IPS-20b (cell line): ENCODE results near the gene ITSN1.
"Not testable (repeated sequence)": the region's sequence is repeated elsewhere in the genome, so short reads cannot be mapped to it uniquely, and the experiment has no call there.

Experiments
- H3K27ac ChIP-seq: one replicate; pipeline ENCODE4 v1.5.1; 2013; ENCODE audit warnings: low read length
- H3K27me3 ChIP-seq: 2 replicates; pipeline ENCODE4 v1.6.1; 2013; ENCODE audit warnings: mild to moderate bottlenecking, low read length, inconsistent platforms; ENCODE audit not compliant: insufficient read depth
- H3K36me3 ChIP-seq: 2 replicates; pipeline ENCODE4 v1.6.1; 2013; ENCODE audit warnings: low read depth, mild to moderate bottlenecking, inconsistent platforms, low read length, moderate library complexity; ENCODE audit not compliant: insufficient read depth
- H3K4me1 ChIP-seq: 2 replicates; pipeline ENCODE4 v1.6.1; 2013; ENCODE audit warnings: mild to moderate bottlenecking, control low read depth, inconsistent platforms, low read length, moderate library complexity; ENCODE audit not compliant: insufficient read depth
- H3K4me3 ChIP-seq: 2 replicates; pipeline ENCODE4 v1.5.1; 2013; ENCODE audit warnings: mild to moderate bottlenecking, low read length, inconsistent platforms
- H3K9ac ChIP-seq: 2 replicates; pipeline ENCODE4 v1.6.1; 2013; ENCODE audit warnings: low read depth, mild to moderate bottlenecking, inconsistent platforms, low read length, moderate library complexity
- H3K9me3 ChIP-seq: 2 replicates; pipeline ENCODE4 v1.6.1; 2013; ENCODE audit warnings: mild to moderate bottlenecking, low read depth, low read length, inconsistent platforms; ENCODE audit not compliant: insufficient read depth

The ITSN1 gene

DNA sequence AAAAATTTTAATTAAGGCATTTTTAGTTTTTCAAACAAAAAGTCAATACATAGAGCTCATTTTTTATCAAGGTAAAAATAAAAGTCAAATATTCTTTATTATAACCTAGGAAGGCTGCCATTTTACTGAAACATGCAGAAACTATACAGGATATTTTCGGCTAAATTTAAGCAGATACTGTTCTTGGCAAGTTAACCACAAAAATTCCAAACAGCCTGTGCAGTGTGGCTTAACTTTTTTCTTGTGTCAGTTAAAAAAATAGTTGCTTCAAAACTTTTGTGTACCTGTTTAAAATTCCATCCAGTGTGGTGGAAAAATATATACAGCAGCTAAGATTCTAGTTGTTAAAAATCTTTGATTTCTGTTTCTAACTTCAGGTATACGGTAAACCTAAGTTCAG, 138.3 kb downstream of the ITSN1 start:
- H3K27me3 ChIP-seq = no peaks in the 10 kb centered on the region
- H3K36me3 ChIP-seq = peaks cover 86% of the 10 kb centered on the region
- no peak overlapping the region for H3K4me3 ChIP-seq
- peaks cover 5% of the 10 kb centered on the region; the same call in 1 of the 2 replicates for H3K9me3 ChIP-seq
- no peak overlapping the region for H3K9ac ChIP-seq
- H3K4me1 ChIP-seq = no peaks in the 10 kb centered on the region
- H3K27ac ChIP-seq = no peak overlapping the region

- no peaks in the 10 kb centered on the region for H3K4me1 ChIP-seq
- H3K27ac ChIP-seq = no peak overlapping the region
- H3K9ac ChIP-seq = no peak overlapping the region
- H3K9me3 ChIP-seq = peaks cover 5% of the 10 kb centered on the region; the same call in 1 of the 2 replicates
- no peaks in the 10 kb centered on the region for H3K27me3 ChIP-seq
- H3K36me3 ChIP-seq = peaks cover 86% of the 10 kb centered on the region
- H3K4me3 ChIP-seq = no peak overlapping the region
Measured at GRCh38 chr21:33781121-33781520, 138.8 kb downstream of the ITSN1 start.

DNA sequence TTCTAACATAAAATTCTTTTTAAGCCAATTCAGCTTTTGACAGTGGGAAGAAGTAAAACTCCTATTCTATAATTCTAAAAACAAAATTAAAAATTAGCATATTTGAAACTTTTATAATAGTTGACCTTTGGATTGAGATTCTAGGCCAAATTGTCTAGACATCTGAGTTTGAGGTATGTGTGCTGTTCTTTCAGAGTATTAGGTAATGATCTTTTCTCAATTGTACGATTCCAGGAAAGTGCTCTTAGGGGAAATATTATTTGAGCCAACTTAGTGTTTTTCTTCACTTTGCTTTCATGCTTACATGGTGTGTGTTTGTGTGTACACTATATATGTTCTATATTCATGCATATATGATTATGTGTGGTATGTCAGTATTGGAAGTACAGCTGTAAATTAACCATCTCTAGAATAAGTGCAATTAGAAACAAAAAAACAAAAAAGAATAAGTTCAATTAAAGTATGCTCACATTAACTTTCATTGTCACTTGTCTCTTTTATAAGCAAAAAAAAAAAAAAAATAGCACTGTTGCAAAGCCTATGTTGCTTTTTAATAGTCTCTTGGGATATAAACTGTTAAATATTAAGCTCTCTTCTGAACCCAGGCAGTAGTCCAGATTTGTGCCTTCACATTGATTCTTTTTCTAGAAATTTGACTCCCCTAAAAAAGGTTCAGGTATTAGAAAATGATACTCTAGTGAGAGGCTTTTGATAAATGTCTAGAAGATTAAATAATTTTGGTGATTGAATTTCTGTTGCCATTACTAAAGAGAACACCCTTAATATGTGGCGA, 141.1 kb downstream of the ITSN1 start:
- no peaks in the 10 kb centered on the region for H3K9me3 ChIP-seq
- H3K4me3 ChIP-seq = no peak overlapping the region
- H3K9ac ChIP-seq = no peak overlapping the region
- peaks cover 85% of the 10 kb centered on the region for H3K36me3 ChIP-seq
- H3K27ac ChIP-seq = no peak overlapping the region
- no peaks in the 10 kb centered on the region for H3K4me1 ChIP-seq
- no peaks in the 10 kb centered on the region for H3K27me3 ChIP-seq

DNA sequence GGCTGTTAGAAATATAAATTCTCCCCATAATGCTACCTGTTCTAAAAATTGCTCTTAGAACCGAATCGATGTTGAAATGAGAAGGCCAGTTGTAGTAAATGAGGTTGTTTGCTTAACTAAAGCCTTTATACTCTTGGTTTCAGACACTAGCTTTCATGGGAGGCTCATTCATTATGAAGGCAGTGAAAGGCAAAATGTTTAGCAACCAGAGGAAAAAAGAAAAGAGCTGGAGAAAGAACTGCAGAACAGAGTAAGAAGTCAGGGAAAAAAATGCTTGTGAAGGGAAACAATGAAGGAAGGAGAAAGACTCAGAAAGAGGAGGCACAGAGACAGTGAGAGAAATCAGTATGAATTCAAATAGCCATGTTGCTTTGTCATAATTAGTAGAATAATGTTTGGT, 145.1 kb downstream of the ITSN1 start:
- no peaks in the 10 kb centered on the region for H3K9me3 ChIP-seq
- no peak overlapping the region for H3K4me3 ChIP-seq
- H3K4me1 ChIP-seq = no peaks in the 10 kb centered on the region
- no peak overlapping the region for H3K9ac ChIP-seq
- H3K27ac ChIP-seq = no peak overlapping the region
- H3K36me3 ChIP-seq = peaks cover 60% of the 10 kb centered on the region
- H3K27me3 ChIP-seq = no peaks in the 10 kb centered on the region

- not testable (repeated sequence) for H3K27me3 ChIP-seq, H3K9me3 ChIP-seq, H3K4me3 ChIP-seq, H3K9ac ChIP-seq, H3K4me1 ChIP-seq, H3K27ac ChIP-seq
- H3K36me3 ChIP-seq = peaks cover 54% of the 10 kb centered on the region
Measured at GRCh38 chr21:33788438-33788837, 146.1 kb downstream of the ITSN1 start.

DNA sequence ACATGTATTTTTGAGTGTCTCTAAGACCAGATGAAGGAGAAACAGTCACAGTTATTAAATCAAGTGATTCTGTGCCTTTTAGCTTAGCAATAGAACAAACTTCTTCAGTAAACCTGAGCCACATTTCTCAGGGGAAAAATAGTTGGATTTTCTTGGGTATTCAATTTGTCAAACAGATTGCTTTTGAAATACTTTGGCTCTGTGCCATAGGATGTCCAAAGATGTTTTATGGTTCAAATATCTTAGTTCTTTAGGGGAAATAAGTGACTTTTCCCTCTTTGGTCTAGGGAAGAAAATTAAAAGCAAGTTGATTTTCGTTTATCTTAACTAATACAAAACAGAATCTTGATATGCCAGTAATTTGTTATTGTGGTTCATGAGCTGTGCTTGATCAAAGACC, 147.4 kb downstream of the ITSN1 start:
- no peak overlapping the region for H3K9ac ChIP-seq
- H3K27ac ChIP-seq = no peak overlapping the region
- H3K27me3 ChIP-seq = no peaks in the 10 kb centered on the region
- no peak overlapping the region for H3K4me3 ChIP-seq
- peaks cover 44% of the 10 kb centered on the region for H3K36me3 ChIP-seq
- no peaks in the 10 kb centered on the region for H3K9me3 ChIP-seq
- H3K4me1 ChIP-seq = peaks cover 10% of the 10 kb centered on the region

DNA sequence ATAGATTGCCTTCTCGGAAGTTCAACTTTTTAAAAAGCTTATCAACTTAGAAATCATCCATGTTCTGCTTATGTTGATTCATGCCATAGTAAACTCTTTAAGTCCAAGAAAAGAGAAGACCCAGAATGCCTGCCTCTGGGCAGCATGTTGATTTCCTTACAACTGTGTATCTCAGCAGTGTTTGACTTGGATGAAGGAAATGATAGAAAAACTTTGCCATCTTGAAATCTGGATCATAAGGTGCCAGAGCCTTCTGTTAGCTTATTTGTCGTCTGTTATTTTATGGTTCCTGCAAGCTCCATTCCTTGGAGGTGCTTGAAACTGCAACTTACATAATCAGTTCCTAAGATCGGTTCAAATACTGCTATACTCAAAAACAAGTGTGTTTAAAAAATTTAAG, 148.8 kb downstream of the ITSN1 start:
- Histone ChIP-seq H3K27ac (no peak overlapping the region), H3K4me1 (peaks cover 11% of the 10 kb centered on the region), H3K27me3 (no peaks in the 10 kb centered on the region)

DNA sequence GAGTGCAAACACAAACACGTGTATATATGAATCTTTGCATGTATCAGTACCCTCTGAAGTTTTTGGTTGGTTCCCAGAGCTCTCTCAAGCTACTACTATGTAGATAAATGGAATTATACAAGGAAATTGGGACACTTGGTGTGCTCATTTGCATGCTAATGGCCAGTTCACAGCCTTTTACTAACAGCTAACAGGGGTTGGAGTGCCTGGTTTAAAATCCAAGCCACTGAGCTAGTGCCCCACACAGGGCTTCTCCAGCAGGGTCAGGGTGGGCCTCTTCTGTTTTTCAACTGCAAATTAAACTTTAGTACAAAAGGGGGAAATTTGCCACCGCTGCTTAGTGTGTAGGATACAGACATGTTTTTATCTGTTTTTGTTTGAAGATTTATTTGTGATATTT, 152.3 kb downstream of the ITSN1 start:
- H3K9ac ChIP-seq = no peak overlapping the region
- H3K9me3 ChIP-seq = no peaks in the 10 kb centered on the region
- H3K4me3 ChIP-seq = peak overlapping the region; percentile 2; the same call in 1 of the 2 replicates
- peaks cover 11% of the 10 kb centered on the region for H3K4me1 ChIP-seq
- H3K36me3 ChIP-seq = peaks cover 40% of the 10 kb centered on the region
- H3K27ac ChIP-seq = no peak overlapping the region
- no peaks in the 10 kb centered on the region for H3K27me3 ChIP-seq

More for the DNA sequence above, 148.8 kb downstream of the ITSN1 start:
- peaks cover 30% of the 10 kb centered on the region for H3K36me3 ChIP-seq
- H3K4me3 ChIP-seq = no peak overlapping the region
- H3K9me3 ChIP-seq = no peaks in the 10 kb centered on the region
- no peak overlapping the region for H3K9ac ChIP-seq

GRCh38 chr21:33797565-33797964, 155.3 kb downstream of the ITSN1 start:
- H3K4me1 ChIP-seq = peaks cover 17% of the 10 kb centered on the region
- no peak overlapping the region for H3K27ac ChIP-seq
- H3K4me3 ChIP-seq = no peak overlapping the region
- H3K27me3 ChIP-seq = no peaks in the 10 kb centered on the region
- H3K36me3 ChIP-seq = peaks cover 48% of the 10 kb centered on the region
- no peaks in the 10 kb centered on the region for H3K9me3 ChIP-seq
- no peak overlapping the region for H3K9ac ChIP-seq

- Histone ChIP-seq H3K36me3 (peaks cover 52% of the 10 kb centered on the region), H3K4me1 (peaks cover 9% of the 10 kb centered on the region; the same call in 1 of the 2 replicates), H3K9ac (no peak overlapping the region)
Measured at GRCh38 chr21:33799378-33800090, 157.2 kb downstream of the ITSN1 start.

DNA sequence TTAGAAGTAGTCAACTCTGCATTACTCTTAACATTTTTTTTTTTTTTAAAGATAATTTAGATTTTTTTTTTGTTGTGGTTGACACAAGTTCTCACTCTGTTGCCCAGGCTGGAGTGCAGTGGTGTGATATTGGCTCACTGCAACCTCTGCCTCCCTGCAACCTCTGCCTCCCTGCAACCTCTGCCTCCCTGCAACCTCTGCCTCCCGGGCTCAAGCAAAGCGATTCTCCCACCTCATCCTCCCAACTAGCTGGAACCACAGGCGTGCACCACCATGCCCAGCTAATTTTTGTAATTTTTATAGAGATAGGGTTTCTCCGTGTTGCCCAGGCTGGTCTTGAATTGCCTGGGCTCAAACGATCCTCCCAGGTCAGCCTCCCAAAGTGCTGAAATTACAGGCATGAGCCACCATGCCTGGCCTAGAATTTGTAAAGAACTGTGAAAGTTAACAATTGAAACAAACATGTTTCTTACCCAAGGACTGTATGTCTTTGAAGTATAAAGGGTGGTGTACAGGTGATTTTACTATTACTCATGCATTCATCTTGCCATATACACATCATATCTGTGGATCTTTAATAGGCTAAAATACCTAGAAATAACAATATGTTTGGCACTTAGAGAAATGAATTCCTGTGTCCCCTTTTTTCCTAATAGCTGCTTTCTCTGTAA, 158.6 kb downstream of the ITSN1 start:
- H3K4me1 ChIP-seq = peaks cover 6% of the 10 kb centered on the region; the same call in 1 of the 2 replicates
- no peaks in the 10 kb centered on the region for H3K27me3 ChIP-seq
- no peaks in the 10 kb centered on the region for H3K9me3 ChIP-seq
- peaks cover 52% of the 10 kb centered on the region for H3K36me3 ChIP-seq
- no peak overlapping the region for H3K4me3 ChIP-seq
- H3K9ac ChIP-seq = no peak overlapping the region
- H3K27ac ChIP-seq = no peak overlapping the region

More at GRCh38 chr21:33799378-33800090, 157.2 kb downstream of the ITSN1 start:
- Histone ChIP-seq H3K4me3 (no peak overlapping the region), H3K9me3 (no peaks in the 10 kb centered on the region), H3K27me3 (no peaks in the 10 kb centered on the region), H3K27ac (no peak overlapping the region)
